Thymus (tissue), 11 donors: ENCODE results near the gene KLHDC10. TPM values are rescaled to one million over a fixed set of nuclear protein-coding genes. Genes with fewer than 3 reads are reported as not detected.
"Not testable (repeated sequence)": the region's sequence is repeated elsewhere in the genome, so short reads cannot be mapped to it uniquely, and the experiment has no call there.

Source experiments
- DNase-seq, 9 donors: peaks; one replicate each; pipeline ENCODE4 v3.0.0-alpha.2; 2013; ENCODE audit warnings: low spot score in 9 of 9, low read depth in 6 of 9, missing footprints in 1 of 9
- H3K27ac ChIP-seq, 2 donors: one replicate each; pipeline ENCODE4 v1.5.1; 2013; ENCODE audit warnings: control low read depth in 1 of 2, low read depth in 1 of 2, low read length in 1 of 2, mild to moderate bottlenecking in 1 of 2, moderate library complexity in 1 of 2
- H3K27me3 ChIP-seq, 2 donors: one replicate each; pipeline ENCODE4 v1.5.1; 2013; ENCODE audit warnings: low read length in 1 of 2; ENCODE audit not compliant: control insufficient read depth in 2 of 2, insufficient read depth in 1 of 2
- H3K36me3 ChIP-seq, 2 donors: one replicate each; pipeline ENCODE4 v1.5.1; 2013; ENCODE audit warnings: low read length in 1 of 2, mild to moderate bottlenecking in 1 of 2, moderate library complexity in 1 of 2; ENCODE audit not compliant: control insufficient read depth in 2 of 2, insufficient read depth in 2 of 2
- H3K4me1 ChIP-seq, 2 donors: one replicate each; pipeline ENCODE4 v1.5.1; 2013; ENCODE audit warnings: low read length in 2 of 2; ENCODE audit not compliant: control insufficient read depth in 2 of 2, insufficient read depth in 2 of 2
- H3K4me3 ChIP-seq, 2 donors: one replicate each; pipeline ENCODE4 v1.5.1; 2013; ENCODE audit warnings: low read length in 2 of 2, control low read depth in 1 of 2, mild to moderate bottlenecking in 1 of 2
- H3K9me3 ChIP-seq, 2 donors: one replicate each; pipeline ENCODE4 v1.5.1; 2013; ENCODE audit warnings: low read length in 1 of 2, mild to moderate bottlenecking in 1 of 2; ENCODE audit not compliant: control insufficient read depth in 2 of 2, insufficient read depth in 1 of 2
- WGBS: extraction: QIAGEN DNeasy Blood & Tissue Kit; methylation state at CpG from one replicate; pipeline ENCODE4 v1.1.7; 2013; 5-methylcytosine and 5-hydroxymethylcytosine counted together
- polyA plus RNA-seq: library from polyadenylated mRNA; stranded (reverse); fragments of 200-250 nt; gene quantifications from one replicate; pipeline ENCODE4 v1.2.3, GENCODE V29; 2013
- total RNA-seq: library from RNA; stranded (reverse); fragments of 120-200 nt; gene quantifications from one replicate; pipeline ENCODE4 v1.2.4, GENCODE V29; 2013
- donor health status: healthy.

The KLHDC10 gene
- total and polyA plus RNA-seq, 2 donors = 9.4 to 11.8 TPM

DNA sequence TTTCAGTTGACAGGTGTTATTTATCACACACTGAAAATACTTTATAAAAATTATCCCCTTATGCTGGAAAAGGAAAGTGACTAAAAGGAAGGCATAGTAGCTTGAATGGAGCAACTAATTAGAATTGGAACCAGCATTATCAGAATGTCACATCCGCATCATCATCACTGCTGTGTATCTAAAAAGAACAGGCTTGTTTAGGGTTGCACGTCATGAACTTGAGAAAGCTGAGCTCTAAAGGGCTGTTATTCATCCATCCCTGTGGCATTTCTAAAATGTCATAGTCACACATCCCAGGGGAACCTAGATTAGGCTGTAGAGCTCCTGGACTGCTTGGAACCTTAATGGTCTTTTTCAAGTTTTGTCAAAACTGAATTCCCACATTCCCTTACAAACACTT is 54.4 kb downstream of the KLHDC10 start:
- H3K27me3 ChIP-seq = no peaks in the 10 kb centered on the region
- peaks cover 42 to 60% of the 10 kb centered on the region in 2 donors for H3K36me3 ChIP-seq
- H3K27ac ChIP-seq = no peak overlapping the region
- H3K4me3 ChIP-seq = no peak overlapping the region
- WGBS = 98% methylated on average over 2 of the region's 2 CpGs
- no peak for DNase-seq
- no peaks in the 10 kb centered on the region for H3K9me3 ChIP-seq
- no peaks in the 10 kb centered on the region for H3K4me1 ChIP-seq

DNA sequence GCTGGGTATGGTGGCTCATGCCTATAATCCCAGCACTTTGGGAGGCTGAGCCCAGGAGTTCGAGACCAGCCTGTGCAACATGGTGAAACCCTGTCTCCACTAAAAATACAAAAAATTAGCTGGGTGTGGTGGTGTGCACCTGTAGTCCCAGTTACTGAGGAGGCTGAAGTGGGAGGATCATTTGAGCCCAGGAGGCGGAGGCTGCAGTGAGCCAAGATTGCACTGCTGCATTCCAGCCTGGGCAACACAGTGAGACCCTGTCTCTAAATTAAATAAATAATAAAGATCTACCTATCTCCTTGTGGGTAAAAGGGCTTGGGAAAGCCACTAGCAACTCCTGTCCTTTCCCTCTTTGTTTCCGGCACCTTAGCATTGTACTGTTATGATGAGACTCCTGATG is 56.5 kb downstream of the KLHDC10 start:
- H3K27ac ChIP-seq, H3K27me3 ChIP-seq, DNase-seq, H3K4me3 ChIP-seq, H3K9me3 ChIP-seq, H3K4me1 ChIP-seq: not testable (repeated sequence)
- WGBS = 95% methylated on average over 3 of the region's 3 CpGs
- peaks cover 47 to 67% of the 10 kb centered on the region in 2 donors for H3K36me3 ChIP-seq

DNA sequence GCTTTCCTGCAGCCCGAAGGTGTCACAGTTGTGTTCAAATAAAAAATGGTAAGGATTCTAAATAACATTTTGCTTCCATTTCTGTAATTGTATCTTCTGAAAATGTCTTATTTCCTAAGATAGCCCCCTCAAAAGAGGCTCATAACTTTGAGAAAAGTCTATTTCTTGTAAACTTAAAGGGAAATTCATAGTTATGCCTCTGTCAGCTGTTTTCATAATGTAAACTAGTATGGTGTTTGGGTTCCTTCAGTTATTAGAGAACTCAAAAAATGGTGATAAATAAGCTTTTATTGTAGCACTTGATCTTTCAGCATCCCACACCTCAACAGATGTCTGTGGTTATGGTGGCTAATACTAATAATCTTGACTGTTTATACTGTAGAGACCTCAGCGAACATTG is 57.1 kb downstream of the KLHDC10 start:
- Histone ChIP-seq H3K27ac (no peak overlapping the region), H3K4me3 (no peak overlapping the region), H3K36me3 (peaks cover 48 to 68% of the 10 kb centered on the region in 2 donors), H3K9me3 (no peaks in the 10 kb centered on the region), H3K4me1 (no peaks in the 10 kb centered on the region), H3K27me3 (no peaks in the 10 kb centered on the region)
- 77% methylated on average over 2 of the region's 2 CpGs for WGBS
- DNase-seq = no peak

DNA sequence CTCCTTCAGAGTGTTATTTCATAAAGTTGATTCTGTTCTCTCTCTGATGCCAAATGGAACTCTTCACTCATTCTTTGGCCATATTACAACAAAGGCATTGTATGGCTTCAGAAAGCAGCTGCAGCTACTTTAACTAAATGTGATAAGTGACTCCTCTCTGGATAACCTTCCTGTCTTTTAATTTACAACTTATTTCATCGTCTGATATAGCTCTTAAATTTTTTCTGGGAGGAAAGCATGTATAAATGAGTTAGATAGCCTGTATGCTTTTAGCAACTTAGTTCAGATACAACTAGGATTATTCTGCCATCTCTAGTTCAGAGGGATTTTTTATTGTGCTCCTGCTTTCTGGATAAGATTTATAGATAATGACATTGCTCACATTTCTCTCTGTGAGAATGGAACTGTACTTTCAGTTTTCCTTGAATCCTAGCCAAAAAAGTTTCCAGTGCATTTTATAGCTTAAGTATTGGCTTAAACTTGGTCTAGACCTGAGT is 57.5 kb downstream of the KLHDC10 start:
- WGBS = 91% methylated on average over 1 of the region's 1 CpG
- Histone ChIP-seq H3K27me3 (no peaks in the 10 kb centered on the region), H3K4me3 (no peak overlapping the region), H3K27ac (no peak overlapping the region), H3K36me3 (peaks cover 47 to 65% of the 10 kb centered on the region in 2 donors), H3K4me1 (no peaks in the 10 kb centered on the region), H3K9me3 (no peaks in the 10 kb centered on the region)
- no peak for DNase-seq

DNA sequence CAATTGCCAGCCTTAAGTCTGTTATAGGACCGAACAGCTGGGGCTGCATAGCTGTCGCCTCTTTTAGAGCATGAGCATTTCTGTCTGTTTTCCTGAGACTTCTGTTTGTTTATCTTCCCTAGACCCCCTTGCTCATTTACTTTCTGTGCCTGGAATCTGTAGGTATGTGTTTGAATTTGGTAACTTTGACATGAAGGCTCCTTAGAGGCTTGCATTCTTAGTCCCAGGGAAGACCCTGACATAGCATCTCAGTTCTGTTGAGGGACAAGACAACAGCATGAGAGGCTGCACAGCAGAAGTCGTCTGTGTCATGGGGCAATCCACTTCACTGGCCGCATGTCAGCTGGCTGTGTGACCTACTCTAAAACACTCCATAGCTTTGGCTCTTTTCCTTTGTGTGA is 58.7 kb downstream of the KLHDC10 start:
- Histone ChIP-seq H3K9me3 (no peaks in the 10 kb centered on the region), H3K36me3 (peaks cover 47 to 70% of the 10 kb centered on the region in 2 donors), H3K27me3 (no peaks in the 10 kb centered on the region), H3K4me1 (no peaks in the 10 kb centered on the region), H3K27ac (no peak overlapping the region), H3K4me3 (no peak overlapping the region)
- no peak for DNase-seq
- WGBS = 98% methylated on average over 4 of the region's 4 CpGs

DNA sequence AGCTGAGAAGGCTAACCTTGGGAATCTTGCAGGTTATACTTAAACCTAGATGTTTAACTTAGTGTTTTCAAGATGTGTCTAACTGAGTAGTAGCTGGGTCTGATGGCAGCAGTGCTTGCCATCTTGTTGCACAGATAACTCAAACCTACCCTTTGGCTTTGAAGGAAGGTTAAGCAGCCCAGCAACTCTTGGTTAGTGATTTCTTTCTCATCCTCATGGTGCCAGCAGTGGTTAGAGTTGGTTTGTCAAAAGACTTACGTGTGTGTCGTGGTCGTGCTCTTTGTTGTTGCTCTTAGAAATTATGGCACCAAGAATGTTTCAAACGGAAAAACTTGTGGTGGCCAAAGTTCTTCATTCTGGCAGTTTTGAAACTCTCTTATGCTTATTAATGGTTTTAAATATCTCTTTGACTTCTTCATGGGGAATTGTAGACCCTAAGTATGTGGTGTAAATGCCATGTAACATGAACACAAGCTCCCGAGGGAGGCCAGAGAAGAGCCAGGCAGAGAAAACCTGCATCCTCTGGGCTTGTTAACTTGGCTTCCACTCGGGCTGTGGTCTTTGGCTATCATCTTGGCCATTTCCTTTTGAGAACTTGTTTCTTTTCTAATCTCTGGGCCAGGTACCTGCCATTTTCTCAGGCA is 61.0 kb downstream of the KLHDC10 start:
- Histone ChIP-seq H3K4me1 (no peaks in the 10 kb centered on the region), H3K36me3 (peaks cover 36 to 64% of the 10 kb centered on the region in 2 donors), H3K4me3 (no peak overlapping the region), H3K27me3 (no peaks in the 10 kb centered on the region), H3K27ac (no peak overlapping the region), H3K9me3 (no peaks in the 10 kb centered on the region)
- WGBS = 97% methylated on average over 6 of the region's 6 CpGs
- DNase-seq = no peak

DNA sequence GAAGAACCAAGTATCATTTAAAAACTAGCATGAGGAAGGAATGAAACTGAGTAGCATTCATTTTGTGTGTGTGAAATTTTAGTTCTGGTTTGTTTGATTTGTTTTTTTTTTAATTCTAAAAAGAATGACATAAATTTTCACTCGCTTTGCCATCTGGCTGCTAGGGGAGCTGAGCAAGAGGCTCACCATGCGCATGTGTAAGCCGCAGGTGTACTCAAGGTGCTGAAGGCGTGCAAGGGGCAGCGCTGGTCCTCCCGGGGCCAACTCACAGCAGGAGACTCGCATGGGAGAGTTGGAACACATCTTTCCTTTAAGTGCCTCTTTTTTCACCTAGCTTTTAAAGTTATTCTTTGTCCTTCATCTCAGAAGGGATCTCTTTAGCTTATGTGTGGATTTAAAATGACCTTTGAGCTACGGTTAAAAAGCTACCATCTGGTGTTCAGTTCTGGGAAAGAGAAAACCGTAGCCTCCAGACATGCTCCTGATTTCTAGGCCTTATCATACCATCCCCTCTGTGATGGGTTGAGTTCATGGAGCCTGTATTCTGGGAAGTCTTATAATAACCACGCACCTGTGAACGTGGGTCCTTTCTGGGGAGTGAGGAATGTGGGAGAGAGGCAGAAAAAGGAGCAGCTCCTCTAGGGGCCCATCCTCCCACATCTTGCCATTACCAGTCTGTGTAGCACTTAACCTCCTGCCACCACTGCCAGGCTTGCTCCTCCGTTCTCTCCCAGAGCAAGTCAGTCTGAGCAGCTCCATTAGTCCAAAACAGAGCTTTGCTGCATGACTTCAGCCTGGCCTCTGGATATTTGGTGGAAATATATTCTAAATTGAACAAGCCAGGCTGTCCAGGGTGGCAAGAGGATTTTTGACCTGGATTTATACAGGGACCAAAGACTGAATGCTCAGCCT is 61.9 kb downstream of the KLHDC10 start:
- no peak for DNase-seq
- 96% methylated on average over 12 of the region's 12 CpGs for WGBS
- H3K9me3 ChIP-seq = no peaks in the 10 kb centered on the region
- H3K36me3 ChIP-seq = peaks cover 28 to 66% of the 10 kb centered on the region in 2 donors
- H3K4me1 ChIP-seq = no peaks in the 10 kb centered on the region
- no peak overlapping the region for H3K4me3 ChIP-seq
- H3K27ac ChIP-seq = no peak overlapping the region
- H3K27me3 ChIP-seq = no peaks in the 10 kb centered on the region

DNA sequence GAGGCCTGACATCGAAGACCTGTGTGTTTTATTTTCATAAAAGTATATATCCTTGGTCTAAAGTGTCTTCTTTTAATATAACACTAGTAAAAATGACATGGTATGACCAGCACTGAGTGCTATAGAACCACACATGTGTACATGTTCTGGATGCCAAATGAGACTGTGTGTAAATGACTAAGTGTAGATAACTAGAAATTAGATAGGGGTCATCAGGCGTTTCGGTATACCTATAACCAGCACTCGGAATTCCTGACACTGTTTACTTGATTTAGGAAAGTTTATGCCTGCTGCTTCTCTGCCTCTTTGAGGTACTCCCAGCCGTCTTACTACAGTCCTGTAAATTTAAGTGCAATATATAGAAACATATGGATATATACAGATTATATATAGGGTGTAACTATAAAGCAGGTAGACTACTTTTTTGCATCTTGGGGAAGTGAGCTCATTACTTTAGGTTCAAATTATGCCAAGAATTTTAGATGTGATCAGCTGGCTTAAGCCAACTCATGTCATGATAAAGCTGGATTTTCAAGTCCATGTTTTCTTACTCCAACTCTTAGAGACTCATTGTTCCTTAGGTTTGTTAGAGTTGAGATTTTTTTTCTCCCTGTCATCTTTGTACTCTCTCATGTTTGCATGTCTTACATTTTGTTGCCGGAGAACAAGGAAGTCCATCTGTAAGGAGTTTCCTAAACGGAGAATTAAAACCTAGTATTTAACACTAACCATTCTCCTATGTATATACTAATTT is 62.9 kb downstream of the KLHDC10 start:
- H3K4me1 ChIP-seq = no peaks in the 10 kb centered on the region
- H3K9me3 ChIP-seq = no peaks in the 10 kb centered on the region
- H3K4me3 ChIP-seq = no peak overlapping the region
- 98% methylated on average over 7 of the region's 7 CpGs for WGBS
- H3K36me3 ChIP-seq = peaks cover 29 to 65% of the 10 kb centered on the region in 2 donors
- H3K27me3 ChIP-seq = no peaks in the 10 kb centered on the region
- no peak overlapping the region for H3K27ac ChIP-seq
- no peak for DNase-seq
